GM23248 (cell line): ENCODE results near the gene ATG2B.

Source experiments
- EZH2 ChIP-seq: fragments of 200-600 bp; sonication (generic); IDR thresholded peaks from 2 replicates; pipeline ENCODE4 v1.6.1; 2018; ENCODE audit warnings: antibody characterized with exemption, mild to moderate bottlenecking; ENCODE audit not compliant: insufficient read depth, poor library complexity, severe bottlenecking
- EZH2phosphoT487 ChIP-seq: fragments of 200-600 bp; sonication (generic); IDR thresholded peaks from 2 replicates; pipeline ENCODE4 v1.6.1; 2018; ENCODE audit warnings: antibody characterized with exemption, moderate library complexity, mild to moderate bottlenecking, low read depth; ENCODE audit not compliant: insufficient read depth

GRCh38 chr14:96269359-96269710 is 93.8 kb downstream of the ATG2B start:
- TF ChIP-seq EZH2 (no peak), EZH2phosphoT487 (no peak)
